ENCODE data around the gene CYSRT1.

The CYSRT1 gene

GRCh38 chr9:137198051-137198901 lies 26.7 kb upstream of the CYSRT1 start:
- no peak for TF ChIP-seq CTCF (IDR thresholded peaks at IDR 0.05; ENCODE audit: extremely low read depth, missing control alignments)
- no peak for DNase-seq (ENCODE audit: low spot score)

- TF ChIP-seq CTCF (IDR thresholded peaks at IDR 0.05; ENCODE audit: extremely low read depth, missing control alignments) = no peak
Observed at GRCh38 chr9:137198902-137199283, 26.1 kb upstream of the CYSRT1 start.

GRCh38 chr9:137199411-137200121 lies 25.4 kb upstream of the CYSRT1 start:
- no peak for DNase-seq (ENCODE audit: low spot score)
- TF ChIP-seq CTCF (IDR thresholded peaks at IDR 0.05; ENCODE audit: extremely low read depth, missing control alignments) = no peak

More at GRCh38 chr9:137198902-137199283, 26.1 kb upstream of the CYSRT1 start:
- DNase-seq (ENCODE audit: low spot score) = no peak

- peak; percentile 100 for DNase-seq (ENCODE audit: low spot score)
- no peak for TF ChIP-seq CTCF (IDR thresholded peaks at IDR 0.05; ENCODE audit: extremely low read depth, missing control alignments)
Observed at GRCh38 chr9:137200311-137201204, 24.4 kb upstream of the CYSRT1 start, which contains the start of gene TPRN. TPRN (minus strand) TSS chr9:137200741; CDS start chr9:137200711, 30 bp downstream.

GRCh38 chr9:137201205-137201868 lies 23.6 kb upstream of the CYSRT1 start:
- no peak for TF ChIP-seq CTCF (IDR thresholded peaks at IDR 0.05; ENCODE audit: extremely low read depth, missing control alignments)
- DNase-seq (ENCODE audit: low spot score) = no peak

GRCh38 chr9:137202966-137203365 lies 22.0 kb upstream of the CYSRT1 start:
- no peak for TF ChIP-seq CTCF (IDR thresholded peaks at IDR 0.05; ENCODE audit: extremely low read depth, missing control alignments)
- DNase-seq (ENCODE audit: low spot score) = no peak

Measured in GM20000 (cell line).